Stimulated activated CD4-positive, alpha-beta T cell treated with anti-CD3 and anti-CD28 coated beads, Interleukin-4, amount 100 ng/mL, for 4 hours (primary cell): Measurements from ENCODE around the gene CCDC190.
A peak's percentile ranks its signal among the peaks of the same experiment; 100 is the strongest.
"Not testable (repeated sequence)": the region's sequence is repeated elsewhere in the genome, so short reads cannot be mapped to it uniquely, and the experiment has no call there.

Source experiments
- DNase-seq, 2 experiments: peaks; one replicate each; pipeline ENCODE4 v3.0.0-alpha.2; 2020

The CCDC190 gene

DNA sequence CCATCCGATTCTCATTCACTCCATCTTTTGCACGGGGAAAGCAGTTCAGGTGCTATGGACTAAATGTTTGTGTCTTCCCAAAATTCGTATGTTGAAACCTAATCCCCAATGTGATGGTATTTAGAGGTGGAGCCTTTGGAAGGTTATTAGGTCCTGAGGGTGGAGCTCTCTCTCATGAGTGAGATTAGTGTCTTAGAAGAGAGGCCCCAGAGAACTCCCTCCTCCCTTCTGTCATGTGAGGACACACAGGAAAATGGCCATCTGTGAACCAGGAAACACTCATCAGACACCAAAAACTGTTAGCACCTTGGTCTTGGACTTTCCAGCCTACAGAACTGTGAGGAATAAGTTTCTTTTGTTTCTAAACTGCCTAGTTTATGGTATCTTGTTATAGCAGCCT, 15.8 kb upstream of the CCDC190 start:
- DNase-seq: no peak

DNA sequence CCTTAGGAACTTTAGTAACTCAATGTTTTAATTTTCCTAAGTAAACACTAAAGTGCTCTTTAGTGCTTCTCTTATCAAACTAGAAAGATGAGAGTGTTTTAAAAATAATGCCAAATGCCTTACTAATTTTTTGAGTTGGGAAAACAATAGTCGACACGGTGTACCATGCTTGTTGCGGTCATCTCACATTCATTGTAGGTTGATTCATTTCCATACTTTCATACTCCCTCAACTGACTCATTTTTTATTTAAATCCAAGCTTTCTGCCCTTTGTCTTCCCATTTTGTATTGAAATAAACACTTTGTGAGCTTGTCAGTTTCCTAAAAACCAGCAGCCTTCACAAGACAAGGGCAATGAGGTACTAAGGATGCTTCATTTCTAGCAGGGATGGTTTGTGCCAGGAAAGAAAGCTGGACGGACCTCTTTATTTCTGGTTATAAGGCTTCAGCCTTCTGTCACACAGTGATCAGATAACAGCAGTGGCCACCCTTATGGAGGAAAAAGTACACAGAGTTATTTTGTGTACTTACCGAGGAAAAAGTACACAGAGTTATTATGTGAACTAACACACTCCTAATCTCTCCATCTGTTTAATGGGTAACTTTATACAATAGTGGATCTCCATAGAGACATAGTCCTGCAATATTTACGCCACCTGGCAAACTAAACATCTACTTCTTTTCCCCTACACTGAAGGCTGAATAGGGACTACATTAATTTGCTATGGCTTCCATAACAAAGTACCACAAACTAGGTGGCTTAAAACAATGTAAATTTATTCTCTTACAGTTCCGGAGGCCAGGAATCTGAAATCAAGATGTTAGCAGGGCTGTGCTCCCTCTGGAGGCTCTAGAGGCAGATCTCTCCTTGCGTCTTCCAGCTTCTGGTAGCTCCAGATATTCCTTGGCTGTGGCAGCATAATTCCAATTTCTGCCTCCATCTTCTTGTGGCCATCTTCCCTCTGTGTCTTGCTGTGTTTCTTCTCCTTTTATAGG, 13.0 kb upstream of the CCDC190 start:
- DNase-seq: no peak

DNA sequence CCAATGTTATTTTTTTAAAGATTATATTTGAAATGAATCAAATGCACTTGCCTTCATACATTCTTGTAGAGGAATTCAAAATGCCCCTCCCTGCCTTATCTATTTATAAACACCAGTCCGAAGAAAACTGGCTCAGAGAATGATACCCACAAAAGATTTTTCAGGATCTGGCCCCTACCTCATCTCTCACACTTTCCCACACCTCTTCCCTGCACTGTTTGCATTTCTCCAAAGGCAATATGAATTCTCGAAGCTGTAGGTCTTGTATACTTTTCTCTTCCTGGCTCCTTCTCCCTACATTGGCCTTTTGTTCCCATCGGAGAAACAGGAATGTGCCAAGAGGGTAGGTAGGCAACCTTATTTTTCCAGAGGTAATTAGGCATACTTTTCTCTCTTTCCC, 12.0 kb upstream of the CCDC190 start:
- DNase-seq: no peak

DNA sequence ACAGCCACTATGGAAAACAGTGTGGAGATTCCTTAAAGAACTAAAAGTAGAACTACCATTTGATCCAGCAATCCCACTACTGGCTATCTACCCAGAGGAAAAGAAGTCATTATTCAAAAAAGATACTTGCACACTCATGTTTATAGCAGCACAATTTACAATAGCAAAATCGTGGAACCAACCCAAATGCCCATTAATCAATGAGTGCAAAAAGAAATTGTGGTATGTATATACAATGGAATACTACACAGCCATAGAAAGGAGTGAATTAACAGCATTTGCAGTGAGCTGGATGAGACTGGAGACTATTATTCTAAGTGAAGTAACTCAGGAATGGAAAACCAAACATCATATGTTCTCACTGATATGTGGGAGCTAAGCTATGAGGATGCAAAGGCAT, 10.4 kb upstream of the CCDC190 start:
- DNase-seq: not testable (repeated sequence)

DNA sequence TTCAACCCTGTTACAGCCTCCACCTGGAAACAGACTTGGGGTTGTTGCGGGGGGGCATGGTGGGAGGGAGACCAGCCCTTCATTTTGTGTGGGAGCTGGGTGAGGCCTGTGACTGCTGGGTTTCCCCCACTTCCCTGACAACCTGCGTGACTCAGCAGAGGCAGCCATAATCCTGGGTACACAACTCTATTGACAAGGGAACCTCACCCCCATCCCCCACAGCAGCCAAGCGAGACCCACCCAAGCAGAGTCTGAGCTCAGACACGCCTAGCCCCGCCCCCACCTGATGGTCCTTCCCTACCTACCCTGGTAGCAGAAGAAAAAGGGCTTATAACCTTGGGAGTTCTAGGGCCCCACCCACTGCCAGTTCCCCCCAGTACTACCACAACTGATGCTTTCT, 8.0 kb upstream of the CCDC190 start:
- no peak for DNase-seq

DNA sequence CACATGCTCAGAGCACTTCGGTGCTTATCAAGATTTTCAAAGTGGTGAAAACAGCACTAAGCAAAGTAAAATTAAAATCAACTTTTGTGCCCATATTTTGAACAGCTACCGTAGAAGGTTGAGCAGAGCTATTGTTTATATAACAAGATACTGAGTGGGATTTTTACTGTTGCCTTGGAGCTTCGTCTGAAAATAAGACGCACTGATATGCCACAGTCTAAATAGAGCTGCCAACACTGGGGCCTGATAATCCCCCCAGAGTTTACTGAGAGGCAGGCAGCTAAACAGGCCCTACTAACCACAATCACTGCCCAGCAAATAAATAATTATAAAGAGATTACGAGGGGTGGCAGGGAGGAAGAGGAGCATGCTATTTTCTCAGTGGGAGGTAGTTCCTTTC, 650 bp upstream of the CCDC190 start:
- no peak for DNase-seq

DNA sequence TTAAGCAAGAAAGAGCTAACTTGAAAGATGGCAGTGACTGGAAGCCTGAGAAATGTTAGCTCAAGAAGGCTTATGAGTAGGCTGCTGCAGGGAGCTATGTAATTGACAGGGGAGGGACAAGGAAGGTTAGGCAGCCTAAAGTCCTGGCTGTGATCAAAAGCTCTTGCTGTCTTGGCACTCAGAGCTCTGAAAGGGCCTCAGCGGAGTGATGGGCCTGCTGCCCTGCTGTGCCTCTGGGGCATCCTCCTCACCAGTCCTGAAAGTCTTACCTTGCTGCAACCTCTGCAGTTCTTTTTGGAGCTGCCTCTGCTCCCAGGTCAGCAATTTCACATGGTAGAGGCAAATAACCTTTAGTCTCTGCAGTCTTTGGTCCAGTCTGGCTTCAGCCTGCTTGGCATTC, 1.8 kb downstream of the CCDC190 start:
- DNase-seq: no peak

DNA sequence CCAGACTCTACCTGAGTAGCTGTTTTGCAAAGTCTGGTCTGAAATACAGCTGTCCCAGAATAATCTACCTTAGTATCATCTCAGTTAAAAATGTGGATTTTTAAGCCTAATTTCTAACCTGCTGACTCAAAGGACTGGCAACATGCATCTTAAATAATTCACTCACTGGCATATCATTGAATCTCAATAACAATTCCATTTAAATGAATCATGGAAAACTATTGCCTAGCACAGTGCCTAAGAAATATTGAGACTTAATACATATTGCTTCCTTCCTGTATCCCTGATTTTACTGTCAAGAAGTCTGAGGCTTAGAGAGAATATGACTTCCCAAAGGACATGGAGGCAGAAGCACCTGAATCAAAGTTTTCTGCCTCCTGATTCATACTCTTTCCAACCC, 3.1 kb downstream of the CCDC190 start:
- DNase-seq: no peak

DNA sequence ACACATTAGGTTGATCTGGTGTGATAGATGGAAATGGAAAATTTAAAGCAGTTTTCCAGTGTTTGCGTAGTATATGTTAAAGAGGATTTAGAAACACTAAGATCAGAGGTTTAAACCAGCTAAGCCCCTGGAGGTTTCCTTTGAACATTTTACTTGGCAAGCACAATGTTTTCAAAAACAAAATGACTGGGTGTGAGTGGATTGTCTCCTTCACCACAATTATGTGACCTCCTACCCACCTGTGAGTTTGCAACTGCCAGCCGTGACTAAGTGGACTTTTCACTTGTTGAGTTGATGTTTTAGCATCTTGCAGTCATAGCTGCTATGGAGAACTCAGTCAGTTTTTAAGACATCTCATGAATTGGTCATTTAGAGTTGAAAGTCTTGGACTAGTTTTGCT, 4.7 kb downstream of the CCDC190 start:
- DNase-seq: no peak

DNA sequence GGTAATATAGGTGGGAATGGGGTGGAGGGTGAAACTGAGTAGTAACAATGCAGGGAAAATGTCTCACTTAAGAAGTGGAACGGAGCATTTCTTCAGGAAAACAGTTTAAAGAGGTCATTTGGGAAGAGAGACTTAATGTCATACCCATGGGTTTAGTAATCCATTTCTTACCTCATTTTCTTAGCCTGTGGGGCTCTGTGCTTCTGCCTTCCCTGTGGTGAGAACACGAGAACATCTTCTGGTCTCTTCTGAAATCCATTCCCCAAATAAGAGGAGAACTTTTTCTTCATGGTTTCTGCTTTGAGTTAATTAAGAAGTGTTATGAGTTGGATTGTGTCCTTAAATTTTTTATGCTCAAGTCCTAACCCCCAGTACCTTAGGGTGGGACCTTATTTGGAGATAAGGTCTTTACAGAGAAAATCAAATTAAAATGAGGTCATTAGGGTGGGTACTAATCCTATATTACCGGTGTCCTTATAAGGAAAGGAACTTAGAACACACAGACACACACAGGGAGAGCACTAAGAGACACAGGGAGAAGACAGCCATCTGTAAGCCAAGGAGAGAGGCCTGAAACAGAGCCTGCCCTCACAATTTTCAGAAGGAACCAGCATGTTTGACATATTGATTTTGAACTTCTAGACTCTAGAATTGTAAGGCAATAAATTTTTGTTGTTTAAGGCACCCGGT, 5.4 kb downstream of the CCDC190 start:
- DNase-seq: no peak

DNA sequence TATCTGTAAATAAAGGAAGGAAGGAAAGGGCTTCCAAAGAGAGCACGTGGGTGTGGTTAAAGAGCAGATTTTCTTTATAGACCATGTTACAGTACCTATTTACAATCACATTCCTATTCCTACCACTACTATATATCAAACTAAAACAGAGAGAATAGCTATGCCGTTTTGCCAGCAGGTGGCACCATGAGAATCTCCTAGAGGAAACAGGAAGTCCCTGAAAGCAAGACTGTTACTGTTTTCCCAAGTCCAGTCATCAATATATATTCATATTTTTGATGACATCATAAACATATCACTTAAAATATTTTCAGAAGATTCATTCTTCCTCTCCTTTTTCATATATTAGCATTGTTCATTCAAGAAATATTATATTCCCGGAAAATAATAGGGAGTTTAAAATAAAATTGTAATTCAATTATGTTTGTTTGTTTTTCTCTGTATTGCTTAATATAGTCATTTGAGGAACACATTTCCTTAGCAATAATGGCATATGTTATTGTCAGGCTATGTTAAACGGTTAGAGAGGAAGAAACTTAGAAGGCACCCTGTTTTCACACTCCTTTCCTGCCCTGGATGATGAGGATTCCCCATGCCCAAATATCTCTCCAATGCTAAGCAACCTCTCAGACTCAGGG, 6.6 kb downstream of the CCDC190 start:
- peak; percentile 15 to 31 for DNase-seq

DNA sequence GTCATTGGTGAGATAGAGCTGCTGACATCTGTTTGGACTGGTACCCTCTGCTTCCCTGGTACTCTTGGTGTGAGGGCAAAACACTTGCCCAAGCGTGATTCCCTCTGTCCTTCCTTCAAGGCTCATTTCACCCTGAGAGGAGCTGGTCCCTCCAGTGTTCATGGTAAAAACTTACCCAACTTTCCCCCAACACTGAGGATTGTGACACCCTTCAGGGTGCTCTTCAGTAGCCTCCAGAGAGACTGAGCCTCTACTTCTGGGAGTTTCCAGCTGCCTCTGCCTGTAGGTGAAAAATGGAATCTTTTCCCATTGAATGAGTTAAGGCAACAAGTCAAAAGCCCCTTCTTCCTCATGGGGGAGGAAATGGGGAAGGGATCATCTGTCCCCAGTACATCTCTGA, 9.6 kb downstream of the CCDC190 start:
- no peak for DNase-seq

DNA sequence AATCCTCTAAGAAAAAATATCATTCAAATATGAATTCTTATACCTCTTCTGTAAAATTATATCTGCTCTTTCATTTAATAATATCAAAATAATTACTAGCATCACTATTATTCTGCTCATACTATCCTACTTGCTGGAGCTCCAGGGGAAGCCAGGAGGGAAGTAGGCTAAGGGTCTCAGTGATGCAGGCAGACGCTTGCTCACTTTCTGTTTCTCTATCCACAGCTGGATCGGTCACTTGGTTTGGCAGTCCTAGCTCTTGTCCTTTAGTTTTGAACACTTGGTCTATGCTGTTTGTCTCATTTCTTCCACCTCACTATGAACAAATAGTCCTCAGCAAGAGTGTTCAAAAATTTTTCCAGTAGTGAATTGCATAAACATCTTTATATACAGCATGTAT, 11.3 kb downstream of the CCDC190 start:
- no peak for DNase-seq

DNA sequence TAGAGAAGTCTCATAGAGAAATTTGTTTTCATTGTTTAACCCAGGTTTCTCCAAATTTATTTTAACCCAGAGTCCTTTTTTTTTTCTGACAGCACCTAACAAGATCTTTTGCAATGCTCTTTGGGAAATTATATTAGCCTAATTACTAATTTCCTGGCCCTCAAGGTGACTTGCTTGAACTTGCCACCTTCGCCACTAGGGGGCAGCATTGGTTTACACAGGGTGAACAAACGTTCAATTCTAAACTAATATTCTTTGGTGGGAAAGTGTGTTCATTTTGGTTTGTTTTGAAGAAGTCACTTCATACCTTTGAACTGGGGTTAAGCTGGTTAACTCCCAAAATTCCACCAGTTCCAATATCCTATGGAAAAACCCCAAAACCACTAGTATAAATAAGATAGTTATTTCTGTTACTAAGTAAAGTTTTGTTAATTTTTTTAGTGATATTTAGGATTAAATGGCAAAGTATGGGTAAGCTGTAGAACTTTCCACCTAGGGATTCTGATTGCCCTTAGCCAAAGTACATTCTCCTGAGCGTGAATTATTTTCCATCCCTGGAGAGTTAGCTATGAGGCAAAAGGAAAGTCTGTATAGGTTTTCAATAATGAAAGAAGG, 13.0 kb downstream of the CCDC190 start:
- DNase-seq: peak; percentile 65 to 78

DNA sequence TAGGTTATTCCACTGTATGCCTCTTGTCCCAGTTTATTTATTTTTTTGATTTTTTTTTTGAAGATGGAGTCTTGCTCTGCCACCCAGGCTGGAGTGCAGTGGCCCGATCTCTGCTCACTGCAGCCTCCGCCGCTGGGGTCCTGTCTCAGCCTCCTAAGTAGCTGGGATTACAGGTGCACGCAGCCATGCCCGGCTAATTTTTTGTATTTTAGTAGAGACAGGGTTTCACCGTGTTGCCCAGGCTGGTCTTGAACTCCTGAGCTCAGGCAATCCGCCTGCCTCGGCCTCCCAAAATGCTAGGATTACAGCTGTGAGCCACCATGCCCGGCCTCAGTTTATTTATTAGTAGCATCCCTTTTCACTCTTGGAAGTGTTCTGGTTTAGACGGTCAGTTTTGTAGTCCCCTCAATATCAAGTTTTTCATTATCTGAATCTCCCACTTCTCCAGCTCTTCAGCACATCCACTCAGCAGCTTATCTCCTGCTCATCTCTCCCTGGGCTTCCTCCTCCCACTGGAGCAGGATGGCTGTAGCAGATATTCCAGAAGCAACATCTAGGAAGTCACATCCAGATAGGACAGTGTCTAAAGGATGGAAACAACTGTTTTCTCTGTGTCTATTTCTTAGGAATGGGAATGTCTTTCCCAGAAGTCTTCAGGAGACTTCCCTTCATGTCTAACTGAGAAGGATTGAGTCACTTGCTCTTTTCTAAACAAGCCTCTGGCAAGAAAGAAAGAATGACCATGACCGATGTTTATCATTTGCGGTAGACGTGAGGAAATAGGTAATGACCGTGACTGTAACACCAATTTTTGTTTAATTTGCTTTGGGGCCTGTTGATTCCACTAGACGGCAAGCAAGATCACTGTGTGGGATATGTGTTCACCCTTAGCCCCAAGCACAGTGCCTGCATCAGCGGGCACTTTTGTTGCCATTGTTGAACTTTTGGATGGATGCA, 14.4 kb downstream of the CCDC190 start:
- DNase-seq: no peak

DNA sequence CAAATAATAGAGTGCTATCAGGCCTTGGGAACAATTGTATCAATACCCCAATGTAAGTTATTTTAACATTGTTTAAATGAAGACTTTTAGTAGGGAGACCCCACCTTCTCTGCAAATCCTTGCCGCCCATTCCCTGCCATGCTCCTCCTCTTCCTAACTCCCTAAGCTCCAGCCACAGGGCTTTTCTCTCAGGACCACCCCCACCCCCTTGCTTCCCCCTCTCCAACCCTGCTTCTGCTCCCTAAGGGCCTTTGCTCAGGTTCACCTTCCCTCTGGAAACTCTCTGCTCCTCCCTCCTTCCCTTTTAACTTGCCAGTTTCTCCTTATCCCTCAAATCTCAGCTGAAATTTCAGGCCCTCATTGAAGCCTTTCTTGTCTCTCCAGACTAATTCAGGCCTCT, 16.8 kb downstream of the CCDC190 start:
- DNase-seq: no peak

DNA sequence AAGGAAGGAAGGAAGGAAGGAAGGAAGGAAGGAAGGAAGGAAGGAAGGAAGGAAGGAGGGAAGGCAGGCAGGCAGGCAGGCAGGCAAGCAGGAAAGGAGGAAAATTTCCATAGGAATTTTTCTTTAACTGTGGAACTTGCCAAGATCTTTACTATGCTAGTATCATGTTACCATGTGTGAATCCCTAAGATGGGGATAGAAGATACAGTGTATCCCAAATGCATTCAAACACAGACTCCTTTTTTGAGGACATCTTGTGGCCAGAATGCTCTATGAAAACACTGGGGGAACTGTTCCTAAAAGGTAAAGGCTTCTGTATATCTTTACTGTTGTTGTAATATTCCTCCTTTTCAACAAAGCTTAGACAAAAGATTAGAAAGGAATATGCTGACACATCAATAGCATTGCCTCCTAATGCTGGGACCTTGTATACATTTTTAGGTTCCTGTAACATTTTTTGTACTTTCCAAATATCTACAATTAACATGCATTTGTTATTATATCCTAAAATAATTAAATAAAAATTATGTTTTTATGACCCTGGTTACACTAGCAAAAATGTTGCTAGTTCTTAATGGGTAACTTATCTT, 20.6 kb downstream of the CCDC190 start:
- DNase-seq: no peak

DNA sequence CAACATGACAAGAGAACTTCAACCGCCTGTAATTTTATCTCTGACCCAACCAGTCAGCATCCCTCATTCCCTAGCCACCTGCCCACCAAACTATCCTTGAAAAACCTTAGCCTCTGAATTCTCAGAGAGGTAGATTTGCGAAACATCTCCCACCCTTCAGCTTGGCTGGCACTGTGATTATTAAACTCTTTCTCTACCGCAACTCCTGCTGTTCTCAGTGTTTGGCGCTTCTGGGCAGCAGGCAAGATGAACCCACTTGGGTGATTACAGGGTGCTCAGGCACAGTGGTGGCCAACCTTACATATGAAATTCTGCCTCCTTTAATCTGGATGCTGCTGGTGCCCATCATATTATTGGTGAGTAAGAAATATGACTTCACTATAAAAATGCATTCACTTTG, 22.1 kb downstream of the CCDC190 start:
- no peak for DNase-seq

DNA sequence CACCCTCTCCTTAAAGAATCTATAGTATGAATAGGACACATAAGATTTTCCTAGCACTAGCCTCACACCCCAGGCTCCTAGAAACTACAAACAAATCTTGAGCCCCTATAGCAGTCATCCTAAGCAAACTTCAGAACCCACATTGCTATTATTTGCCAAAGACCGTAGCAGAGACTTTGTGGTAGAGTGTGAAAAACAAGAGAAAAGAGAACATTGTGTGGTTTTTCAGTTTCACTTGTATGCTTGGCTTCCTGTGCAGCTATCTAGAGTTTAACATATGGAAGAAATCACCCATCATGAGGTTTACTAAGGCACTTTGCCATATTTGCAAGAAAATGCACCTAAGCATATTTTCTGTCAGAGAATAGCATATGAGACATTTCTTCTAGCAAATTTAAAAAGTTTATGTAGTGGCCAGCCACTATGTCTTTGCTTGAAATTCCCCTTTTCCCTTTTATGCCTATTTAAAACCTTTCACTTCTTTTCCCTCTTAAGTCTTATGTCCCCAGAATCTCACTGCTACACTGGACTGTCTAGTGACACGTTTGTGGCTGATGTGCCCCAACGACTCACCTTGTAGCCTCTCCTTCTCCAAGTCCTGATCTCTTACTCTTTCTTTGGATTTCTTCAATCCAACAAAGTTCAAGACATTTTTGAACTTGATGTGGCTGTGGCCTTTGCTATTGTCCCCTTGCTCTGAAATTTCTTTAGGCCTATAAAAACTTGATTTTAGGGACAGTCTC, 25.6 kb downstream of the CCDC190 start:
- DNase-seq: no peak

DNA sequence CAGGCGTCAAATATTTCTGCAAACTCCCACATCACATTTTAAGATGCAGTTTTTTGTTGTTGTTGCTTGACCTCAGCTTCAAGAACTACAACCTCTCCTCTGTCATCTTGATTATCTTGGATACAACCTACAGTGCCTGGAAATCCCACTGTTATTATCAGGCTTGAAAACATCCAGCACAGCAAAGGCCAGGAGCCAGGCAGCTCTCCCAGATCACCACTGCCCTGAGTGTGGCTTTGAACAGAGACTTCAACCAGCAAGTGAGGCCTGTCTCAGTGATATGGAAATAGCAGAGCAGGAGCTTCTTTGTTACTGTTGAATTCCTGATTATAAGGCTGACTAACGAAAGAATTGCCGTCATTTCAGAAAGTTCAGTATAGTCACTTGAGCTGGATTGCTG, 28.5 kb downstream of the CCDC190 start:
- DNase-seq: no peak

DNA sequence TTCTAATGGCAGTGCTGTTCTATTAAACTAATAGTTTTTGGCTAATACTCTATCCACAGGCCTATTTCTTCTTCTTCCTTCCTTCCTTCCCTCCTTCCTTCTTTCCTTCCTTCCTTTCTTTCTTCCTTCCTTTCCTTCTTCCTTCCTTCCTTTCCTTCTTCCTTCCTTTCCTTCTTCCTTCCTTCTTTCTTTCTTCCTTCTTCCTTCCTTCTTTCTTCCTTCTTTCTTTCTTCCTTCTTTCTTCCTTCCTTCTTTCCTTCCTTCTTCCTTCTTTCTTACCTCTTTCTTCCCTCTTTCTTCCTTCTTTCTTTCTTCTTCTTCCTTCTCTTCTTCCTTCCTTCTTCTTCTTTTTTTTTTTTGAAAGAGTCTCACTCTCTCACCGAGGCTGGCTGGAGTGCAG, 31.7 kb downstream of the CCDC190 start:
- no peak for DNase-seq
